Ascending aorta (tissue), 2 donors: ENCODE results near the gene APBA2. TPM values are rescaled to one million over a fixed set of nuclear protein-coding genes. Genes with fewer than 3 reads are reported as not detected.

ENCODE experiments used
- DNase-seq, 2 donors: peaks; one replicate each; pipeline ENCODE4 v3.0.0-alpha.2; 2019; ENCODE audit warnings: low spot score in 2 of 2
- H3K27ac ChIP-seq, 2 donors: fragments of 200-600 bp; sonication (generic); one replicate each; pipeline ENCODE4 v1.5.1; 2016 to 2017; ENCODE audit warnings: mild to moderate bottlenecking in 1 of 2
- H3K27me3 ChIP-seq: fragments of 200-600 bp; sonication (generic); one replicate; pipeline ENCODE4 v1.5.1; 2017
- H3K36me3 ChIP-seq, 2 donors: fragments of 200-600 bp; sonication (generic); one replicate each; pipeline ENCODE4 v1.5.1; 2016
- H3K4me1 ChIP-seq, 2 donors: fragments of 200-600 bp; sonication (generic); one replicate each; pipeline ENCODE4 v1.5.1; 2016 to 2017; ENCODE audit warnings: mild to moderate bottlenecking in 1 of 2
- H3K4me3 ChIP-seq, 2 donors: fragments of 200-600 bp; sonication (generic); one replicate each; pipeline ENCODE4 v1.5.1; 2016 to 2017; ENCODE audit warnings: mild to moderate bottlenecking in 1 of 2
- H3K9me3 ChIP-seq, 2 donors: fragments of 200-600 bp; sonication (generic); one replicate each; pipeline ENCODE4 v1.5.1; 2016
- CTCF ChIP-seq, 3 experiments: fragments of 200-600 bp in 2 of 3; fragments of 450-650 bp in 1 of 3; sonication (generic) in 2 of 3; IDR thresholded peaks; one replicate each; pipeline ENCODE4 v1.5.1; 2016 to 2019; ENCODE audit warnings: antibody characterized with exemption in 3 of 3, mild to moderate bottlenecking in 1 of 3, moderate library complexity in 1 of 3
- intact Hi-C: fragments of 100-400 bp; cut with DNase I; formaldehyde crosslinking; loops from one replicate; pipeline ENCODE4 v1.15.1; 2023
- total RNA-seq: library from RNA; depleted of rRNA; stranded (reverse); fragments of >200 nt; gene quantifications from one replicate; pipeline ENCODE4 v1.1.0, GENCODE V29; 2016

APBA2 gene
- total RNA-seq, 1 donor from 2014 or later: 2.4 TPM

GRCh38 chr15:29139540-29140459 is 254.0 kb downstream of the APBA2 start:
- H3K27ac ChIP-seq: no peak overlapping the region
- H3K9me3 ChIP-seq: no peaks in the 10 kb centered on the region
- no peaks in the 10 kb centered on the region for H3K27me3 ChIP-seq
- TF ChIP-seq CTCF (IDR thresholded peaks at IDR 0.05): peak; percentile 43 to 75 (median 49)
- DNase-seq: peak in 1 of 2 donors; percentile 61
- intact Hi-C loops: no loop called here
- no peak overlapping the region for H3K4me3 ChIP-seq
- H3K36me3 ChIP-seq: no peaks in the 10 kb centered on the region
- no peaks in the 10 kb centered on the region for H3K4me1 ChIP-seq

GRCh38 chr15:29140475-29141307 is 254.9 kb downstream of the APBA2 start:
- intact Hi-C loops: no loop called here
- TF ChIP-seq CTCF (IDR thresholded peaks at IDR 0.05): no peak
- H3K9me3 ChIP-seq: no peaks in the 10 kb centered on the region
- H3K27ac ChIP-seq: no peak overlapping the region
- no peaks in the 10 kb centered on the region for H3K36me3 ChIP-seq
- H3K4me3 ChIP-seq: no peak overlapping the region
- peak in 1 of 2 donors; percentile 41 for DNase-seq
- no peaks in the 10 kb centered on the region for H3K4me1 ChIP-seq
- no peaks in the 10 kb centered on the region for H3K27me3 ChIP-seq

- TF ChIP-seq CTCF (IDR thresholded peaks at IDR 0.05): no peak
- H3K9me3 ChIP-seq: no peaks in the 10 kb centered on the region
- DNase-seq: peak in 1 of 2 donors; percentile 38
- intact Hi-C loops: no loop called here
- H3K27ac ChIP-seq: no peak overlapping the region
- H3K4me3 ChIP-seq: no peak overlapping the region
- no peaks in the 10 kb centered on the region for H3K27me3 ChIP-seq
- no peaks in the 10 kb centered on the region for H3K4me1 ChIP-seq
- no peaks in the 10 kb centered on the region for H3K36me3 ChIP-seq
Observed at GRCh38 chr15:29141308-29142128, 255.7 kb downstream of the APBA2 start.

GRCh38 chr15:29142129-29142747 is 256.5 kb downstream of the APBA2 start:
- Histone ChIP-seq H3K9me3 (no peaks in the 10 kb centered on the region), H3K27ac (no peak overlapping the region), H3K4me1 (no peaks in the 10 kb centered on the region), H3K36me3 (no peaks in the 10 kb centered on the region), H3K27me3 (no peaks in the 10 kb centered on the region), H3K4me3 (no peak overlapping the region)
- intact Hi-C loops: no loop called here
- no peak for TF ChIP-seq CTCF (IDR thresholded peaks at IDR 0.05)
- DNase-seq: no peak

GRCh38 chr15:29143293-29143692 is 257.5 kb downstream of the APBA2 start:
- no peak for DNase-seq
- intact Hi-C loops: no loop called here
- Histone ChIP-seq H3K4me3 (no peak overlapping the region), H3K27me3 (no peaks in the 10 kb centered on the region), H3K36me3 (no peaks in the 10 kb centered on the region), H3K27ac (no peak overlapping the region), H3K9me3 (no peaks in the 10 kb centered on the region), H3K4me1 (no peaks in the 10 kb centered on the region)
- no peak for TF ChIP-seq CTCF (IDR thresholded peaks at IDR 0.05)
